DMS53 treated with DMSO at 0.1 percent for 48 hours (cell line): ENCODE data around the gene LHX6.

Experiments
- DNase-seq: peaks from one replicate; lab custom pipeline; 2025; ENCODE audit not compliant: unreplicated experiment; lab: John Stamatoyannopoulos, UW

Gene LHX6

GRCh38 chr9:122216798-122217418 lies 11.8 kb downstream of the LHX6 start:
- DNase-seq = no peak

GRCh38 chr9:122216138-122216797 lies 12.5 kb downstream of the LHX6 start:
- DNase-seq = no peak

- DNase-seq = no peak
Observed at GRCh38 chr9:122215663-122216062, 13.1 kb downstream of the LHX6 start.

- no peak for DNase-seq
Observed at GRCh38 chr9:122214507-122214906, 14.2 kb downstream of the LHX6 start.

GRCh38 chr9:122213589-122214413 lies 15.0 kb downstream of the LHX6 start:
- DNase-seq = peak; percentile 86

- no peak for DNase-seq
Observed at GRCh38 chr9:122213102-122213588, 15.6 kb downstream of the LHX6 start.

- DNase-seq = no peak
Observed at GRCh38 chr9:122212473-122213004, 16.2 kb downstream of the LHX6 start.

GRCh38 chr9:122209451-122209850 lies 19.3 kb downstream of the LHX6 start:
- no peak for DNase-seq

GRCh38 chr9:122207096-122207495 lies 21.7 kb downstream of the LHX6 start:
- no peak for DNase-seq

- no peak for DNase-seq
Observed at GRCh38 chr9:122206118-122207046, 22.4 kb downstream of the LHX6 start.

- DNase-seq = no peak
Observed at GRCh38 chr9:122205176-122205575, 23.6 kb downstream of the LHX6 start.

GRCh38 chr9:122204491-122204890 lies 24.3 kb downstream of the LHX6 start:
- no peak for DNase-seq

GRCh38 chr9:122204055-122204454 lies 24.7 kb downstream of the LHX6 start:
- no peak for DNase-seq

GRCh38 chr9:122202111-122202510 lies 26.6 kb downstream of the LHX6 start:
- DNase-seq = no peak

- no peak for DNase-seq
Observed at GRCh38 chr9:122201641-122202040, 27.1 kb downstream of the LHX6 start.

GRCh38 chr9:122200960-122201595 lies 27.7 kb downstream of the LHX6 start:
- no peak for DNase-seq

GRCh38 chr9:122197882-122198281 lies 30.9 kb downstream of the LHX6 start:
- no peak for DNase-seq

GRCh38 chr9:122197426-122197825 lies 31.3 kb downstream of the LHX6 start:
- no peak for DNase-seq

GRCh38 chr9:122195875-122196274 lies 32.9 kb downstream of the LHX6 start:
- DNase-seq = no peak

- no peak for DNase-seq
Observed at GRCh38 chr9:122193651-122194050, 35.1 kb downstream of the LHX6 start.
